WTC11 (cell line): Measurements from ENCODE around the gene CPT1C. TPM values are rescaled to one million over a fixed set of nuclear protein-coding genes. Genes with fewer than 3 reads are reported as not detected.
A peak's percentile ranks its signal among the peaks of the same experiment; 100 is the strongest.
"Not testable (repeated sequence)": the region's sequence is repeated elsewhere in the genome, so short reads cannot be mapped to it uniquely, and the experiment has no call there.

Experiments used
- ATAC-seq: fragments of 200-7000 bp; cut with Tn5 transposase; 2 replicates; pipeline ENCODE4 v1.10.0; 2021; ENCODE audit warnings: mild to moderate bottlenecking, moderate library complexity
- CTCF ChIA-PET: fragments of 300-600 bp; sonication (Branson Sonifier 250); formaldehyde crosslinking; loops from one replicate; lab custom pipeline; 2021; ENCODE audit warnings: antibody characterized with exemption; lab: Charles Lee
- POLR2A ChIA-PET: fragments of 350-600 bp; sonication (Branson Sonifier 250); formaldehyde crosslinking; loops from one replicate; lab custom pipeline; 2021; ENCODE audit warnings: antibody characterized with exemption; lab: Charles Lee
- DNase-seq: peaks from one replicate; pipeline ENCODE4 v3.0.0; 2021; ENCODE audit warnings: low spot score
- H3K27ac Mint-ChIP-seq: 2 replicates; pipeline ENCODE4 v1.8.0; 2021; ENCODE audit warnings: mixed read lengths
- H3K27me3 Mint-ChIP-seq: 2 replicates; pipeline ENCODE4 v1.8.0; 2021; ENCODE audit warnings: low read depth, mild to moderate bottlenecking, moderate library complexity, mixed read lengths
- H3K36me3 Mint-ChIP-seq: 2 replicates; pipeline ENCODE4 v1.8.0; 2021; ENCODE audit warnings: mixed read lengths
- H3K4me1 Mint-ChIP-seq: 2 replicates; pipeline ENCODE4 v1.8.0; 2022; ENCODE audit warnings: mixed read lengths
- H3K4me3 Mint-ChIP-seq: 2 replicates; pipeline ENCODE4 v1.8.0; 2021; ENCODE audit warnings: mild to moderate bottlenecking, moderate library complexity, mixed read lengths
- H3K9me3 Mint-ChIP-seq: 2 replicates; pipeline ENCODE4 v1.8.0; 2021; ENCODE audit warnings: mixed read lengths
- ATF1 ChIP-seq: sonication (generic); formaldehyde crosslinking; IDR thresholded peaks from 2 replicates; pipeline ENCODE4 v1.8.1; 2023; ENCODE audit warnings: mild to moderate bottlenecking, moderate library complexity, missing genetic modification reagents
- CDX4 ChIP-seq: fragments of 250-450 bp; sonication (Bioruptor Pico); IDR thresholded peaks from 2 replicates; pipeline ENCODE4 v1.9.0; 2021; ENCODE audit warnings: moderate library complexity, mild to moderate bottlenecking, inconsistent platforms, borderline replicate concordance
- MYBL2 ChIP-seq: sonication (generic); formaldehyde crosslinking; IDR thresholded peaks from 2 replicates; pipeline ENCODE4 v1.8.1; 2023; ENCODE audit warnings: mild to moderate bottlenecking, moderate library complexity, missing genetic modification reagents
- NFYB ChIP-seq: sonication (generic); formaldehyde crosslinking; conservative IDR thresholded peaks from 2 replicates; pipeline ENCODE4 v1.8.0; 2022; ENCODE audit warnings: low read depth, missing genetic modification reagents
- OVOL2 ChIP-seq: fragments of 250-450 bp; sonication (Bioruptor Pico); IDR thresholded peaks from 2 replicates; pipeline ENCODE4 v1.9.0; 2021; ENCODE audit warnings: mild to moderate bottlenecking, borderline replicate concordance
- PRDM15 ChIP-seq: sonication (generic); formaldehyde crosslinking; IDR thresholded peaks from 2 replicates; pipeline ENCODE4 v1.8.0; 2022; ENCODE audit warnings: missing genetic modification reagents
- SMAD4 ChIP-seq: sonication (generic); formaldehyde crosslinking; IDR thresholded peaks from 2 replicates; pipeline ENCODE4 v1.8.0; 2022; ENCODE audit warnings: mild to moderate bottlenecking, missing genetic modification reagents
- USF1 ChIP-seq: sonication (generic); formaldehyde crosslinking; IDR thresholded peaks from 2 replicates; pipeline ENCODE4 v1.8.0; 2022; ENCODE audit warnings: mild to moderate bottlenecking, missing genetic modification reagents
- ZNF281 ChIP-seq: sonication (generic); formaldehyde crosslinking; IDR thresholded peaks from 2 replicates; pipeline ENCODE4 v1.8.0; 2023; ENCODE audit warnings: mild to moderate bottlenecking, missing genetic modification reagents
- ZNF423 ChIP-seq: fragments of 250-450 bp; sonication (Bioruptor Pico); IDR thresholded peaks from 2 replicates; pipeline ENCODE4 v2.1.2; 2022; ENCODE audit warnings: mild to moderate bottlenecking, moderate library complexity
- ZNF425 ChIP-seq: fragments of 250-450 bp; sonication (Bioruptor Pico); conservative IDR thresholded peaks from 2 replicates; pipeline ENCODE4 v1.9.0; 2021; ENCODE audit warnings: mild to moderate bottlenecking
- total RNA-seq: library from RNA; stranded (reverse); gene quantifications from 3 replicates; pipeline ENCODE4 v1.2.3, GENCODE V29; 2021

Gene CPT1C
- total RNA-seq, 1 experiment from 2014 or later, result 74.6 TPM

GRCh38 chr19:49718991-49719390 is 28.1 kb downstream of the CPT1C start (continued):
- TF ChIP-seq PRDM15 (no peak), ZNF423 (no peak), SMAD4 (no peak), ATF1 (CRISPR knock-in tag) (no peak)

GRCh38 chr19:49719420-49719819 is 28.5 kb downstream of the CPT1C start:
- H3K36me3 Mint-ChIP-seq, H3K4me1 Mint-ChIP-seq, H3K27me3 Mint-ChIP-seq, DNase-seq, ATAC-seq, H3K4me3 Mint-ChIP-seq: not testable (repeated sequence)
- POLR2A ChIA-PET, result interaction anchor here (0.6 kb wide), 3 partner anchors 12 to 291 kb away, joined by 3 to 5 read pairs (median 4); no protein-coding TSS in a partner anchor
- Mint-ChIP-seq H3K9me3 (peaks cover 12% of the 10 kb centered on the region), H3K27ac (0 out of 2 replicates have a peak overlapping the region, but pooled peaks have one; percentile 42)
- CTCF ChIA-PET, result interaction anchor here (0.6 kb wide), 1 partner anchor 128 kb away, joined by 3 read pairs; no protein-coding TSS in a partner anchor

- Mint-ChIP-seq H3K4me3 (no peak overlapping the region), H3K4me1 (no peaks in the 10 kb centered on the region; the same call in 1 of the 2 replicates), H3K36me3 (no peaks in the 10 kb centered on the region), H3K27me3 (peaks cover 5% of the 10 kb centered on the region), H3K27ac (0 out of 2 replicates have a peak overlapping the region, but pooled peaks have one; percentile 44), H3K9me3 (peaks cover 5% of the 10 kb centered on the region; the same call in 1 of the 2 replicates)
- TF ChIP-seq ZNF425 (no peak), MYBL2 (no peak)
- DNase-seq, result no peak
- CTCF ChIA-PET, result interaction anchor here (1.1 to 2.0 kb wide), 3 partner anchors 10 to 157 kb away, joined by 3 to 9 read pairs (median 3); no protein-coding TSS in a partner anchor
- POLR2A ChIA-PET, result no interaction called here
- no peak for ATAC-seq
These were observed 36.5 kb downstream of the CPT1C start for GRCh38 chr19:49727217-49728030.

- H3K27ac Mint-ChIP-seq, result no peak overlapping the region
- ChIA-PET CTCF (interaction anchor here (0.7 to 1.6 kb wide), 3 partner anchors 13 to 16 kb away, joined by 4 to 7 read pairs (median 7); no protein-coding TSS in a partner anchor), POLR2A (no interaction called here)
- ATAC-seq (no peak), DNase-seq (no peak)
- no peaks in the 10 kb centered on the region for H3K9me3 Mint-ChIP-seq
- TF ChIP-seq OVOL2, result no peak
- no peak for TF ChIP-seq NFYB (CRISPR knock-in tag)
- TF ChIP-seq ZNF281 (CRISPR knock-in tag), result no peak
- no peak for TF ChIP-seq USF1 (CRISPR knock-in tag)
- no peak for TF ChIP-seq CDX4
- no peak overlapping the region for H3K4me3 Mint-ChIP-seq
- H3K36me3 Mint-ChIP-seq, result no peaks in the 10 kb centered on the region
- no peaks in the 10 kb centered on the region; the same call in 1 of the 2 replicates for H3K4me1 Mint-ChIP-seq
- H3K27me3 Mint-ChIP-seq, result peaks cover 4% of the 10 kb centered on the region
These were observed 39.2 kb downstream of the CPT1C start for GRCh38 chr19:49730166-49730565.
